ENCODE results near the gene ADAMTSL3.

- TF ChIP-seq, protein P1, sequence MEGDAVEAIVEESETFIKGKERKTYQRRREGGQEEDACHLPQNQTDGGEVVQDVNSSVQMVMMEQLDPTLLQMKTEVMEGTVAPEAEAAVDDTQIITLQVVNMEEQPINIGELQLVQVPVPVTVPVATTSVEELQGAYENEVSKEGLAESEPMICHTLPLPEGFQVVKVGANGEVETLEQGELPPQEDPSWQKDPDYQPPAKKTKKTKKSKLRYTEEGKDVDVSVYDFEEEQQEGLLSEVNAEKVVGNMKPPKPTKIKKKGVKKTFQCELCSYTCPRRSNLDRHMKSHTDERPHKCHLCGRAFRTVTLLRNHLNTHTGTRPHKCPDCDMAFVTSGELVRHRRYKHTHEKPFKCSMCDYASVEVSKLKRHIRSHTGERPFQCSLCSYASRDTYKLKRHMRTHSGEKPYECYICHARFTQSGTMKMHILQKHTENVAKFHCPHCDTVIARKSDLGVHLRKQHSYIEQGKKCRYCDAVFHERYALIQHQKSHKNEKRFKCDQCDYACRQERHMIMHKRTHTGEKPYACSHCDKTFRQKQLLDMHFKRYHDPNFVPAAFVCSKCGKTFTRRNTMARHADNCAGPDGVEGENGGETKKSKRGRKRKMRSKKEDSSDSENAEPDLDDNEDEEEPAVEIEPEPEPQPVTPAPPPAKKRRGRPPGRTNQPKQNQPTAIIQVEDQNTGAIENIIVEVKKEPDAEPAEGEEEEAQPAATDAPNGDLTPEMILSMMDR (IDR thresholded peaks at IDR 0.05; ENCODE audit: low read depth, low read length, missing input control), result no peak
- no peak for TF ChIP-seq MAX (IDR thresholded peaks at IDR 0.05)
- no peak for TF ChIP-seq FOXA1 (IDR thresholded peaks at IDR 0.05)
- no peak for TF ChIP-seq REST (IDR thresholded peaks at IDR 0.05)
These were observed 66.5 kb downstream of the ADAMTSL3 start for GRCh38 chr15:83720468-83720867.
